K562 (cell line): Measurements from ENCODE around the gene VSIG10. TPM values are rescaled to one million over a fixed set of nuclear protein-coding genes. Genes with fewer than 3 reads are reported as not detected.
"Not testable (repeated sequence)": the region's sequence is repeated elsewhere in the genome, so short reads cannot be mapped to it uniquely, and the experiment has no call there.

ENCODE experiments used
- ATAC-seq: fragments of 200-7000 bp; cut with Tn5 transposase; 3 replicates; pipeline ENCODE4 v1.9.1; 2020; ENCODE audit warnings: moderate library complexity
- BruUV-seq: library from RNA; stranded (reverse); fragments of 400-500 nt; replicated peaks from 2 replicates; lab custom pipeline; 2021; lab: Mats Ljungman, UMichigan
- CTCF ChIA-PET: fragments of 300-600 bp; formaldehyde crosslinking; extraction: SDS; loops from one replicate; lab custom pipeline; 2021; ENCODE audit warnings: low intra/inter-chr PET ratio; lab: Yijun Ruan, JAX
- POLR2A ChIA-PET: fragments of 300-600, 350-650 bp; sonication (Branson Sonifier 250); formaldehyde crosslinking; extraction: SDS; loops from one replicate; lab custom pipeline; 2021; ENCODE audit warnings: antibody characterized with exemption, inconsistent platforms; lab: Yijun Ruan, JAX
- DNase-seq, 4 experiments: peaks; one replicate each; pipeline versions ENCODE4 v3.0.0 to v3.0.0-alpha.2; 2011 to 2018; ENCODE audit warnings: low spot score in 3 of 4, mixed read lengths in 3 of 4; ENCODE audit errors: extremely low read depth in 1 of 4
- FAIRE-seq: peaks from 2 replicates; lab custom pipeline; 2011; peaks lifted over from hg19 to GRCh38; lab: Jason Lieb, UNC
- H2AFZ ChIP-seq: 2 replicates; pipeline ENCODE4 v1.6.0; 2011; ENCODE audit warnings: low read depth, low read length, control low read depth, inconsistent platforms
- H3K27ac ChIP-seq: fragments of 200-600 bp; 3 replicates; pipeline ENCODE4 v1.8.0; 2011; ENCODE audit warnings: low read depth, mild to moderate bottlenecking, control low read depth, inconsistent platforms, low read length, moderate library complexity, mixed read lengths; ENCODE audit errors: extremely low read depth
- H3K27me3 ChIP-seq, 2 experiments: fragments of 300-600 bp in 1 of 2; 2 replicates in 1 of 2; 3 replicates in 1 of 2; pipeline versions ENCODE4 v1.6.0 to v1.8.0; 2011; ENCODE audit warnings: inconsistent platforms in 2 of 2, low read length in 2 of 2, mild to moderate bottlenecking in 1 of 2, mixed read lengths in 1 of 2, moderate library complexity in 1 of 2; ENCODE audit not compliant: control insufficient read depth in 2 of 2, insufficient read depth in 2 of 2
- H3K36me3 ChIP-seq: fragments of 300-600 bp; 3 replicates; pipeline ENCODE4 v1.8.0; 2011; ENCODE audit warnings: mild to moderate bottlenecking, low read length, inconsistent platforms; ENCODE audit not compliant: control insufficient read depth, insufficient read depth
- H3K4me1 ChIP-seq, 2 experiments: fragments of 200-600 bp in 1 of 2; replicated peaks in 1 of 2; 2 replicates in 1 of 2; 3 replicates in 1 of 2; pipeline versions ENCODE4 v1.5.1 to v1.8.0; 2011; ENCODE audit warnings: inconsistent platforms in 2 of 2, low read length in 2 of 2, mild to moderate bottlenecking in 1 of 2, mixed read lengths in 1 of 2, moderate library complexity in 1 of 2; ENCODE audit not compliant: control insufficient read depth in 2 of 2, insufficient read depth in 2 of 2
- H3K4me2 ChIP-seq: 2 replicates; pipeline ENCODE4 v1.6.1; 2011; ENCODE audit warnings: low read length, control low read depth, inconsistent platforms, mixed read lengths; ENCODE audit not compliant: insufficient read depth
- H3K4me3 ChIP-seq: fragments of 200-600 bp; sonication (generic), shearing (Covaris generic); 2 replicates; pipeline ENCODE4 v1.5.1; 2016; ENCODE audit warnings: control low read depth, inconsistent platforms
- H3K79me2 ChIP-seq: fragments of 200-600 bp; 3 replicates; pipeline ENCODE4 v1.8.0; 2011; ENCODE audit warnings: low read length, inconsistent platforms; ENCODE audit not compliant: control insufficient read depth, insufficient read depth
- H3K9ac ChIP-seq, 2 experiments: 2 replicates each; pipeline versions ENCODE4 v1.6.0 to v1.6.1; 2011; ENCODE audit warnings: low read depth in 2 of 2, low read length in 2 of 2, control low read depth in 1 of 2, inconsistent platforms in 1 of 2, mild to moderate bottlenecking in 1 of 2, mixed read lengths in 1 of 2; ENCODE audit not compliant: insufficient read depth in 1 of 2
- H3K9me1 ChIP-seq: one replicate; pipeline ENCODE4 v1.6.0; 2011; ENCODE audit warnings: inconsistent platforms, mild to moderate bottlenecking, low read length, moderate library complexity; ENCODE audit not compliant: control insufficient read depth, insufficient read depth
- H3K9me3 ChIP-seq: replicated peaks from 2 replicates; pipeline ENCODE4 v1.5.1; 2011; ENCODE audit warnings: low read depth, low read length, inconsistent platforms; ENCODE audit not compliant: control insufficient read depth, insufficient read depth
- H4K20me1 ChIP-seq: replicated peaks from 2 replicates; pipeline ENCODE4 v1.6.1; 2011; ENCODE audit warnings: low read length, inconsistent platforms, mixed read lengths; ENCODE audit not compliant: control insufficient read depth, insufficient read depth
- ARID1B ChIP-seq: fragments of 450-650 bp; IDR thresholded peaks from 2 replicates; pipeline ENCODE4 v1.6.1; 2016; ENCODE audit warnings: antibody characterized with exemption, mild to moderate bottlenecking, inconsistent platforms
- ARNT ChIP-seq, 2 experiments: fragments of 450-650 bp; IDR thresholded peaks; 2 replicates each; pipeline ENCODE4 v1.6.1; 2016; ENCODE audit warnings: mild to moderate bottlenecking in 1 of 2
- CBFA2T2 ChIP-seq: fragments of 450-650 bp; conservative IDR thresholded peaks from 2 replicates; pipeline ENCODE4 v1.6.1; 2017; ENCODE audit warnings: mild to moderate bottlenecking
- CEBPB ChIP-seq: fragments of 450-650 bp; IDR thresholded peaks from 2 replicates; pipeline ENCODE4 v1.6.1; 2016; ENCODE audit warnings: missing genetic modification characterization, missing compliant biosample characterization
- DPF2 ChIP-seq: fragments of 450-650 bp; IDR thresholded peaks from 2 replicates; pipeline ENCODE4 v1.6.1; 2016
- EHMT2 ChIP-seq: fragments of 450-650 bp; IDR thresholded peaks from 2 replicates; pipeline ENCODE4 v1.6.1; 2018; ENCODE audit warnings: antibody characterized with exemption
- EP300 ChIP-seq: IDR thresholded peaks from 2 replicates; pipeline ENCODE4 v1.6.1; 2012; ENCODE audit warnings: low read length, improper control_type of control experiment
- FOSL1 ChIP-seq: fragments of 200-800 bp; sonication (Bioruptor generic); conservative IDR thresholded peaks from 2 replicates; pipeline ENCODE4 v1.6.1; 2016; ENCODE audit warnings: missing genetic modification characterization, missing compliant biosample characterization
- FOXK2 ChIP-seq, 2 experiments: fragments of 450-650 bp; IDR thresholded peaks in 1 of 2; conservative IDR thresholded peaks in 1 of 2; 2 replicates each; pipeline ENCODE4 v1.6.1; 2016; ENCODE audit warnings: low read depth in 2 of 2, mild to moderate bottlenecking in 1 of 2
- GATA2 ChIP-seq: sonication (generic); formaldehyde crosslinking; IDR thresholded peaks from 2 replicates; pipeline ENCODE4 v1.4.0; 2020; ENCODE audit warnings: mild to moderate bottlenecking, missing genetic modification reagents
- HDAC1 ChIP-seq, 2 experiments: fragments of 450-650 bp; IDR thresholded peaks; 2 replicates each; pipeline ENCODE4 v1.6.1; 2016 to 2017; ENCODE audit warnings: inconsistent platforms in 1 of 2, mild to moderate bottlenecking in 1 of 2, moderate library complexity in 1 of 2
- MAFG ChIP-seq: fragments of 450-650 bp; conservative IDR thresholded peaks from 2 replicates; pipeline ENCODE4 v1.6.1; 2016; ENCODE audit warnings: missing genetic modification characterization, missing compliant biosample characterization
- MTA2 ChIP-seq: fragments of 450-650 bp; IDR thresholded peaks from 2 replicates; pipeline ENCODE4 v1.6.1; 2016; ENCODE audit warnings: low read depth
- NCOA1 ChIP-seq: fragments of 450-650 bp; IDR thresholded peaks from 2 replicates; pipeline ENCODE4 v1.6.1; 2016; ENCODE audit warnings: low read depth
- NCOR1 ChIP-seq: fragments of 450-650 bp; IDR thresholded peaks from 2 replicates; pipeline ENCODE4 v1.6.1; 2016; ENCODE audit warnings: mild to moderate bottlenecking, moderate library complexity
- NFIC ChIP-seq: fragments of 450-650 bp; IDR thresholded peaks from 2 replicates; pipeline ENCODE4 v1.6.1; 2017; ENCODE audit warnings: mild to moderate bottlenecking, inconsistent platforms
- PHB2 ChIP-seq: fragments of 450-650 bp; IDR thresholded peaks from 2 replicates; pipeline ENCODE4 v1.6.1; 2017; ENCODE audit warnings: low read depth
- SMARCC2 ChIP-seq: fragments of 450-650 bp; IDR thresholded peaks from 2 replicates; pipeline ENCODE4 v1.6.1; 2017; ENCODE audit warnings: antibody characterized with exemption, moderate library complexity, mild to moderate bottlenecking, low read depth
- SMARCE1 ChIP-seq: fragments of 450-650 bp; IDR thresholded peaks from 2 replicates; pipeline ENCODE4 v1.7.1; 2016; ENCODE audit warnings: mild to moderate bottlenecking
- SOX6 ChIP-seq: fragments of 450-650 bp; IDR thresholded peaks from 2 replicates; pipeline ENCODE4 v1.6.1; 2014; ENCODE audit warnings: mild to moderate bottlenecking
- TRIM24 ChIP-seq, 2 experiments: fragments of 450-650 bp; IDR thresholded peaks; 2 replicates each; pipeline ENCODE4 v1.6.1; 2016
- ZNF384 ChIP-seq: IDR thresholded peaks from 2 replicates; pipeline ENCODE4 v1.6.1; 2012; ENCODE audit warnings: low read depth, low read length, improper control_type of control experiment
- WGBS: fragments of 100-300 bp; shearing (Covaris generic); methylation state at CpG from one replicate; pipeline ENCODE4 v1.1.6; 2016; ENCODE audit warnings: low coverage, mixed read lengths; ENCODE audit not compliant: insufficient coverage; ENCODE audit errors: missing lambda C conversion rate; 5-methylcytosine and 5-hydroxymethylcytosine counted together
- in situ Hi-C: fragments of 300-500 bp; cut with MboI; formaldehyde crosslinking; loops from 4 replicates; pipeline ENCODE4 v1.15.0; 2018; ENCODE audit warnings: inconsistent platforms, mixed read lengths
- intact Hi-C: fragments of 100-400 bp; cut with micrococcal nuclease; formaldehyde crosslinking; loops from 2 replicates; pipeline ENCODE4 v1.14.2; 2022
- polyA plus RNA-seq, 8 experiments: library from polyadenylated mRNA; depleted of rRNA in 4 of 8; stranded (reverse) in 5 of 8; unstranded in 3 of 8; fragments of >200 nt; fragmentation: Nextera tagmentation in 2 of 8; fragmentation: Illumina TruSeq in 1 of 8; extraction: Ambion mirVana in 2 of 8; extraction: Trizol in 1 of 8; gene quantifications; 2 replicates each; pipeline versions ENCODE4 v1.2.1 to v1.2.3, GENCODE V29; 2011 to 2014; ENCODE audit warnings: inconsistent platforms in 1 of 8, missing spikeins in 1 of 8
- total RNA-seq, 7 experiments: library from RNA; depleted of rRNA in 6 of 7; stranded (reverse); fragments of >200 nt in 6 of 7; fragmentation: Illumina TruSeq in 2 of 7; extraction: Trizol in 2 of 7; gene quantifications; 2 replicates each; pipeline versions ENCODE4 v1.2.1 to v1.2.3, GENCODE V29; 2011 to 2021; ENCODE audit warnings: low replicate concordance in 1 of 7
- TF ChIP-seq, protein P1 (sequence below): fragments of 450-650 bp; IDR thresholded peaks from 2 replicates; pipeline ENCODE4 v1.6.1; 2018; ENCODE audit not compliant: partially characterized antibody

Gene VSIG10
- total and polyA plus RNA-seq, 9 of the 15 experiments (the other 6 are each of a cell fraction or from before 2014, with no cell fraction given) = 4.1 to 8.8 (median 4.7) TPM

DNA sequence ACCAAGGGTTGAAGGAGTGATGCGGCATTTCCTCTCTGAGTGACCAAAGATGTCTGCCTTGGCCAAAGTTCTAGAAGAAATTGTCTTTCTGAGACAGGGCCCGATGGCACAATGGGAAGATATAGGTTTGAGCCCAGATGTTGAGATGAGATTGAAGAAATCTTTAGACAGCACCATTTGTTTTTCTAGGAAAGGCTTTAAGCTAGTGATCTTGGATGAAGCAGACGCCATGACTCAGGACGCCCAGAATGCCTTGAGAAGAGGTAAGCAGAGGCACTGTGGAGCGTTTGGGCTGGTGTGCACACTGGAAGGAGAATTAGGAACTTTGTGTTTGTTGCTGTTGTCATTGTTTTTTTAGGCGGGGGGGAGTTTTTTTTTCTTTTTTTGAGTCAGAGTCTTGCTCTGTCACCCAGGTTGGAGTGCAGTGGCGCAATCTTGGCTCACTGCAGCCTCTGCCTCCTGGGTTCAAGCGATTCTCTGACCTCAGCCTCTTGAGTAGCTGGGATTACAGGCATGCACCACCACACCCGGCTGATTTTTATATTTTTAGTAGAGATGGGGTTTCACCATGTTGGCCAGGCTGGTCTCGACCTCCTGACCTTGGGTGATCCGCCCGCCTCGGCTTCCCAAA lies 81.6 kb downstream of the VSIG10 start:
- Histone ChIP-seq H3K36me3 (peaks cover 92% of the 10 kb centered on the region), H3K4me1 (peaks cover 0 to 19% of the 10 kb centered on the region in 2 experiments; a peak in 4 of 5 replicates), H3K79me2 (peaks cover 35% of the 10 kb centered on the region), H3K27ac (peak overlapping the region; percentile 63; the same call in 2 of the 3 replicates), H3K4me2 (0 out of 2 replicates have a peak overlapping the region, but pooled peaks have one; percentile 35)
- BruUV-seq, H3K9me3 ChIP-seq, H2AFZ ChIP-seq, intact Hi-C loops, H3K4me3 ChIP-seq, H4K20me1 ChIP-seq, H3K9ac ChIP-seq, H3K27me3 ChIP-seq, in situ Hi-C loops, CTCF ChIA-PET, H3K9me1 ChIP-seq: not testable (repeated sequence)
- POLR2A ChIA-PET = interaction anchor here (1.0 to 2.0 kb wide), 3 partner anchors 10 to 15 kb away, joined by 3 to 7 read pairs (median 5); no protein-coding TSS in a partner anchor
- 64% methylated on average over 13 of the region's 13 CpGs for WGBS
- DNase-seq = peak in 2 of 4 experiments; percentile 21 to 60
- peak; percentile 83 for FAIRE-seq
- ATAC-seq = peak; percentile 61
- TF ChIP-seq ARNT (IDR thresholded peaks at IDR 0.05) (peak in 1 of 2 experiments; percentile 46; a peak in 1 of 4 replicates), EP300 (peak; percentile 53; the same call in 1 of the 2 replicates), DPF2 (peak; percentile 84), SOX6 (peak; percentile 73; the same call in 1 of the 2 replicates), EHMT2 (peak; percentile 61; the same call in 1 of the 2 replicates), GATA2 (CRISPR knock-in tag) (peak; percentile 60; the same call in 1 of the 2 replicates), SMARCE1 (peak; percentile 38; the same call in 1 of the 2 replicates), ARID1B (peak; percentile 93), SMARCC2 (peak; percentile 31; the same call in 1 of the 2 replicates), TRIM24 (IDR thresholded peaks at IDR 0.05) (peak; percentile 32 to 54; a peak in 2 of 4 replicates), PHB2 (peak; percentile 55), CEBPB (tag) (peak; percentile 68), CBFA2T2 (peak; percentile 78), MAFG (tag) (peak; percentile 45), NCOA1 (peak; percentile 45; the same call in 1 of the 2 replicates), HDAC1 (IDR thresholded peaks at IDR 0.05) (peak in 1 of 2 experiments; percentile 35; a peak in 2 of 4 replicates), FOSL1 (peak; percentile 22; the same call in 1 of the 2 replicates), MTA2 (peak; percentile 71), FOXK2 (conservative IDR thresholded peaks at IDR 0.05 in 1 of 2, IDR thresholded peaks at IDR 0.05 in 1 of 2; ENCODE audit: low read depth in 2 of 2) (0 out of 4 replicates have a peak, but pooled peaks of 1 of the 2 experiments have one; percentile 28), ZNF384 (0 out of 2 replicates have a peak, but pooled peaks have one; percentile 18), NCOR1 (peak; percentile 73), NFIC (peak; percentile 56)
- TF ChIP-seq, protein P1, sequence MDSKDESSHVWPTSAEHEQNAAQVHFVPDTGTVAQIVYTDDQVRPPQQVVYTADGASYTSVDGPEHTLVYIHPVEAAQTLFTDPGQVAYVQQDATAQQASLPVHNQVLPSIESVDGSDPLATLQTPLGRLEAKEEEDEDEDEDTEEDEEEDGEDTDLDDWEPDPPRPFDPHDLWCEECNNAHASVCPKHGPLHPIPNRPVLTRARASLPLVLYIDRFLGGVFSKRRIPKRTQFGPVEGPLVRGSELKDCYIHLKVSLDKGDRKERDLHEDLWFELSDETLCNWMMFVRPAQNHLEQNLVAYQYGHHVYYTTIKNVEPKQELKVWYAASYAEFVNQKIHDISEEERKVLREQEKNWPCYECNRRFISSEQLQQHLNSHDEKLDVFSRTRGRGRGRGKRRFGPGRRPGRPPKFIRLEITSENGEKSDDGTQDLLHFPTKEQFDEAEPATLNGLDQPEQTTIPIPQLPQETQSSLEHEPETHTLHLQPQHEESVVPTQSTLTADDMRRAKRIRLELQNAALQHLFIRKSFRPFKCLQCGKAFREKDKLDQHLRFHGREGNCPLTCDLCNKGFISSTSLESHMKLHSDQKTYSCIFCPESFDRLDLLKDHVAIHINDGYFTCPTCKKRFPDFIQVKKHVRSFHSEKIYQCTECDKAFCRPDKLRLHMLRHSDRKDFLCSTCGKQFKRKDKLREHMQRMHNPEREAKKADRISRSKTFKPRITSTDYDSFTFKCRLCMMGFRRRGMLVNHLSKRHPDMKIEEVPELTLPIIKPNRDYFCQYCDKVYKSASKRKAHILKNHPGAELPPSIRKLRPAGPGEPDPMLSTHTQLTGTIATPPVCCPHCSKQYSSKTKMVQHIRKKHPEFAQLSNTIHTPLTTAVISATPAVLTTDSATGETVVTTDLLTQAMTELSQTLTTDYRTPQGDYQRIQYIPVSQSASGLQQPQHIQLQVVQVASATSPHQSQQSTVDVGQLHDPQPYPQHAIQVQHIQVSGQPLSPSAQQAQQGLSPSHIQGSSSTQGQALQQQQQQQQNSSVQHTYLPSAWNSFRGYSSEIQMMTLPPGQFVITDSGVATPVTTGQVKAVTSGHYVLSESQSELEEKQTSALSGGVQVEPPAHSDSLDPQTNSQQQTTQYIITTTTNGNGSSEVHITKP = peak; percentile 55
